Stimulated activated CD4-positive, alpha-beta T cell treated with anti-CD3 and anti-CD28 coated beads, TNF-alpha, amount 100 ng/mL, for 1 hour (primary cell): Measurements from ENCODE around the gene DNAJB7.
A peak's percentile ranks its signal among the peaks of the same experiment; 100 is the strongest.
"Not testable (repeated sequence)": the region's sequence is repeated elsewhere in the genome, so short reads cannot be mapped to it uniquely, and the experiment has no call there.

Experiments used
- DNase-seq, 3 donors: peaks; one replicate each; pipeline ENCODE4 v3.0.0-alpha.2; 2020; ENCODE audit warnings: low read depth in 3 of 3, low spot score in 1 of 3

The DNAJB7 gene

DNA sequence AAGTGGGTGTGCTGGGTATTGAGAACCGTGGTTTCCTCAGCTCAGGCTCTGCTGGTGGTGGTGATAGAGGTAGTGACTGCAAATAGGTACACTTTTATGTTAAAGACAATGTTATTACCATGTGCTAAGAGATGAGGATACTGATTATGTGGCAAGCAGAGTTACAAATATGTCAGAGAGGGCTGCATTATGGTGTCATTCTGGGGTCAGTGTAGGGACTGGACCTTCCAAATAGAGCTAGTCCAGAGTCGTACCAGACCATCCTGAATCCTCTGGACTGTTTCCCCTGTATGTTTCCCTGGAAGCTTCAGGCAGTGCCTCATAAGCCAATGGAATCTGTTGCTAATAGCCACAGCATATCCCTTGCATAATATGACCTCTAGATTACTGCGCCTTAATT is at the start of gene DNAJB7:
Gene DNAJB7 (minus strand): TSS at position 101 of the 400 bp plus-strand sequence. CDS start 119 bp downstream, outside the sequence.
- no peak for DNase-seq

- no peak for DNase-seq
These were observed 47.0 kb upstream of the DNAJB7 start for GRCh38 chr22:40908895-40909294.

DNA sequence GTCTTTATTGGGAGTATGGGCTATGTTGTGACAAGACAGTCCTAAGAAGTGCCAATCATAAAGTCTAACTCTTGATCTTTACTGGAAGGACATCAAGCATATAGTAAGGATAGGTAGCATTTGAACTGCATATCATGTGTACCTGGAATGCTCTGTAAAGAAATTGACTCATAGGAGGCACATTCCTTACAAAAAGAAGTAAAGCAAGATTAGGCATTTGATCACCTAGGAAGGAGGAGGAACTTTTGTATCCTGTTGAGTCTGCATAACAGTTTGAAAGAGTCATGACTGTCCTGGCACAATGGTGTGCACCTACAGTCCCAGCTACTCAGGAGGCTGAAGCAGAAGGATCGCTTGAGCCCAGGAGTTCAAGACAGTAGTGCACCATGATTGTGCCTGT is 42.2 kb upstream of the DNAJB7 start:
- DNase-seq, result no peak

DNA sequence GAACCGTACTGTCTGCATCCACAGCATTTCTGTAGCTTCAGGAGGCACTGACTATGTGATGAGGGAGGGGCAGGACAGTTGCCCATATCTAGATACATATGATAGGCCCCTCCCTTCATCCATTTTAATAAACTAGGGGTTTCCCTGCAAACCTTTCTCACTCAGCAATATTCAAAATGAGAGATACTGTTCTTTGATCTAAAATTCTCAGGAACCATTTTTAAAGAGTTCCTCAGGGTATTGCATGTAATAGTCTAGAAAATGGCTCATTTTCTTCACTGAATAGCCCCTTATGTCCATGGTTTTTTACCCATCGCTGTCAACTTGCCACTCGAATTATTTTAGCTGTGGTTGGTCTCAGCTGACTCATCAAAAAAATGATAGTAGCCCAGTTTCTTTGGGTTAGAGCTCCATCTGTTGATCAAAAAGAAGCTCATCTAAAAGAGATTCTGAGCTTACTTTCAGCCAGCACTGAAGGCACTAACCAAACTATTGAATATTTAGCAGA is 37.0 kb upstream of the DNAJB7 start:
- DNase-seq, result no peak

DNA sequence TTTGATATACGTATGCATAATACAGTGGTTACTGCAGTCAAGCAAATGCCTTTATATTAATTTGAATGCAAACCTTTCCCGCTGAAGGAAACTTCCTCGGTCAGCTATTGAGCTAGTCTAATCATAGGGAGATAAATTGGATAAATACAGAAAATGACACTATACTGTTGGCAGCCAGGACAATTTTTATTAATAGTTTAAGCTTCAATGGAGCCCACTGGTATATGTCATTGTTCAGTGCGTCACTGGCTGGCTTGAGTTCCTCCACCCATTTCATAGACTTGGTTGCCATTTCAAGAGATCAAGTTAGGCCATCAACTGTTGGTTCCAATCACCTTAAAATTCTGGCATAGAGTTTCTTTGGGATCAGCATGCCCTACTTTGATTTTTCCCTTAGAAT is 32.5 kb upstream of the DNAJB7 start:
- no peak for DNase-seq

- no peak for DNase-seq
These were observed 29.0 kb upstream of the DNAJB7 start for GRCh38 chr22:40890881-40891280.

- DNase-seq, result no peak
These were observed 27.2 kb upstream of the DNAJB7 start for GRCh38 chr22:40889116-40889515.

DNA sequence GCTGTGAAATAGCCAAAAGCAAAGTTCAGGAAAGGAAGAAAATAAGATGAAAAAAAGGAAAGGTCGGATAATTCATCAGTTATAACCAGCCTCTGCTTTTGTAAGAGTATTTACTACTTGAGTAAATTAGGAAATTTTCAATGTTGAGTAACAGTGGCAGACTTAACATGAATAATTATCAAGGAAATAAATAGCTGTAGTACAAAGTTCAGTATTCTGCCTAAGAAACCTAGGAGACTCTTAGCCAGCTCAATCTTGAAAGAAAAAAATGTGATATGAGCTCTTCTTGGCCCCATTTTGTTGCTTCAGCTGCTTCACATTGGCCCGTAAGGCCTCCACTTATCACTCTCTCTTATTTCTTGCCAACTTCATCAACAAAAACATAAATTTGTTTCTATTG is 17.0 kb upstream of the DNAJB7 start:
- DNase-seq, result no peak

GRCh38 chr22:40877488-40877887 is 15.6 kb upstream of the DNAJB7 start:
- no peak for DNase-seq

- DNase-seq, result no peak
These were observed 15.0 kb upstream of the DNAJB7 start for GRCh38 chr22:40876907-40877306.

DNA sequence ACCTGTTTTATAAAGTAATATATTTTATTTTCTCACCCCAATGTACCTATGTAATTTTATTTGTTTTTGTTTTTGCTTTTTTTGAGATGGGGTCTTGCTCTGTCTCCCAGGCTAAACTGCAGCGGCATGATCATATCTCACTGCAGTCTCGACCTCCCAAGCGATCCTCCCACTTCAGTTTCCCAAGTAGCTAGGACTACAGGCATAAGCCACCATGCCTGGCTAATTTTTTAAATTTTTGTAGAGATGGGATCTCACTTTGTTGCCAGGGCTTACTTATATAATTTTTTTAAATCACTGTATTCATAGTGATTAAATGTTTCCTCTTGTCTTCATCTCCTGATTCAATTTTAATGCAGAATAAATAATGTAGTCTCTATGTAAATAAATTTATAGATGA is 13.2 kb upstream of the DNAJB7 start:
- DNase-seq, result no peak

- no peak for DNase-seq
These were observed 12.1 kb upstream of the DNAJB7 start for GRCh38 chr22:40874016-40874415.

DNA sequence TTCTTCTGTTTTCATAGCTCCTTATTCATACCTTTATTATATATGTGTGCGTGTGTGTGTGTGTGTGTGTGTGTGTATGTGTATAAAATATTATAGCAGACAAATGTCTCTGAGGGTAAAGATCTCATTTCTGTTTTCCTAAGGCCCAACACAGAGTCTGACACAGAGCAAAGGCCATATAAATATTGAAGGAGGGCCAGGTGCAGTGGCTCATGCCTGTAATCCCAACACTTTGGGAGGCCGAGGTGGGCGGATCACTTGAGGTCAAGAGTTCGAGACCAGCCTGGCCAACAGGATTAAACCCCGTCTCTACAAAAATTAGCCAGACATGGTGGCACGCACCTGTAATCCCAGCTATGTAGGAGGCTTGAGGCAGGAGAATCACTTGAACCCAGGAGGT is 6.5 kb upstream of the DNAJB7 start:
- DNase-seq, result not testable (repeated sequence)

GRCh38 chr22:40867109-40867508 is 5.2 kb upstream of the DNAJB7 start:
- DNase-seq, result no peak

DNA sequence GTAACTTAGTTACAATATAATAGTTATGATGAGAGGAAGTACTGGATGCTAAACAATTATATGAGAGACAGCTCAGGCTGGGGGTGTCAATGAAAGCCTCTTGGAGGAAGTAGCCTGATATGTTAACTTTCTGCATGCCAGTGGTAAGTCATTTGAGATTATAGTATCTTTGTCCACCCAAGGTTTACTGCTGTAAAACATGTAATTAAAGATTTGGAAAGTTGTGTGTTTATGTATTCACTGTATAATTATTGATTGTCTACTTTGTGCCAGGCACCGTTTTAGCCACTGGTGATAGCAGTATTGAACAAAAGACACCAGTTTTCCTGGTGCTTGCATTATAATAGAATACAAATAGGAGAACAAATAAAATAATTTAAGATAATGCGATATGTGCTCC is 624 bp upstream of the DNAJB7 start:
- no peak for DNase-seq

DNA sequence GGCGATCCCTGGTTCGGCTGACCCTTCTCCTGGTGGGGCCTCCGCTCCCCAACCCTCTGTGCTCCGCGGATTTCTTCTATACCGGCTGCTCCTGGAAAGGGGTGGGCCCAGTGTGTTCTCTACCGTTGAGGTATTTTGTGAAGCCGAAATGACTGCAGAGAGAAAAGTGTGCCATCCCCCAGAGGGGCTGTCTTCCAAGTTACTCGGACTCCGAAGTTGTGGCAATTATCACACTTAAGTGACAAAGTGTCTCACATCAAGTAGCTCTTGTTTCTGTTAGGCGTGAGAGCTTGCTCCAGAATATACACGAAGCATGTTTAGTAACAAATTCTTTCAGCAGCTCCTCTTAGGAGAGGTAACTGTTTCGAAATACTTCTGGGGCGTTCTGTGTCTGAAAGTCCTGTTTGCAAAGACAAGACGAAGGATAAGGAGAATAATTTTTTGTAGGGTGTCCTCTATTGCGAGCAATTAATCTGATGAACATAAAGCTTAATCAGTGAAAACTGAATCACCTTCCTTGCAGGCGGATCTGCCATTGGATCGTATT is 4.5 kb downstream of the DNAJB7 start:
- no peak for DNase-seq

DNA sequence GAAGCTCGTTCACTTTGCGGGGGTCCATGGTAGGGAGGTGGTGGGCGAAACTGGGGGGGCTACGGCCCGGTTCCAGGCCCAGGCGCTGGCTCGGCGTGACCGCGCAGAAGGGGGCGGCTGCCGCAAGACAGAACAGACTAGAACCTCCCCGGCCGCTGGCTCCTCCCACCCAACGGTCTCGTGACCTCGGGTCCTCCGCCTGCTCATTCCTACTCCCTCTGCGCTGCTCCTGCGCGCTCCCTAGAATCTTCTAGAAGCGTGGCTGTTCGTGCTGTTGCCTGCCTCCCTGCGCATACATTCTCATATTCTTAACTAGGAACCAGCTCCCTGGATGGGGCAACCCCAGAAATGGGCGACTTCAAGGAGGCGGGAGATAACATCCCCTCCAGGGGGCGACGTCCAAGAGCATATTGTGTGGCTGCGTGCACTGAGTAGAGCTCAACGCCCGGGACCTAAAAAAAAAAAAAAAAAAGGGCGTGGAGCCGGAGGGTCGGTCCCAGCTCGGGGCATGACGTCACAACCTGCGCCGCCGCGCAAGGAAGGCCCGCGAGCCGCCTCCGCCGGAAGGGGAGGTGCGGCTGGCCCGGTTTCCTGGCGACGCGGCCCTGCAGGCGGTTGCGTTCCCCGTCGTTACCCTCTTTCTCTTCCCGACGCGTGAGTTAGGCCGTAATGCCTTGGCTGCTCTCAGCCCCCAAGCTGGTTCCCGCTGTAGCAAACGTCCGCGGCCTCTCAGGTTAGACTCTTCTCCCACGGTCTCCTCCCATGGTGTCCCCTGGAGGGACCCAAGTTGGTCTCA is 5.2 kb downstream of the DNAJB7 start, which contains the start of the genes ST13 and XPNPEP3:
Gene ST13 (minus strand): TSS at position 127 of the 796 bp plus-strand sequence. CDS start 99 bp downstream, at position 28.
Gene XPNPEP3 (plus strand): TSS at position 636 of the 796 bp plus-strand sequence. CDS start 34 bp downstream, at position 670.
- peak; percentile 88 to 96 (median 92) for DNase-seq

DNA sequence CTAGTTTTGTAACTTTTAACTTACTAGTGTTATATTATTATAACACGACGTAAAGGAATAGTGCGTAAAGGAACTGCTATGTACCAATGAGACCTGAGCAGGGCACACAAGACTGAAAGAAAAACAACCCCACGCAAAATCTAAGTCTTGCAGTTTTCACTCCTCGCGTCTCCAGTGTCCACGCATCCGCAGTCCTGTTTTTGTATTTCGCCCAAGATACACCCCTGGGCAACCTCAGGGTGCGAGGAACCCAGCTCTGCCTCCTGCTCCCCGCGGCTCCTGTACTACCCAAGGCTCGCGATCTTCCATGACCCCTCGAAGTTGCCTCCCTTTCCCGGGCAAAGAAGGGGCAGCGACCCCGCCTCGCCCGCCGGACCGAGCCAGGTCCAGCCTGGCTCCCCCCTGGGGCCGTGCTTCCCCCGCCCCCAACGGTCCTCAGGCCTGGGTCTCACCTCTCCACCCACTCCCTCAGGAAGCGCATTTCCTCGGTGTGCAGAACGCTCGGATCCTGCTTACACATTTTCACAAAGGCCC is 5.9 kb downstream of the DNAJB7 start:
- DNase-seq, result no peak

DNA sequence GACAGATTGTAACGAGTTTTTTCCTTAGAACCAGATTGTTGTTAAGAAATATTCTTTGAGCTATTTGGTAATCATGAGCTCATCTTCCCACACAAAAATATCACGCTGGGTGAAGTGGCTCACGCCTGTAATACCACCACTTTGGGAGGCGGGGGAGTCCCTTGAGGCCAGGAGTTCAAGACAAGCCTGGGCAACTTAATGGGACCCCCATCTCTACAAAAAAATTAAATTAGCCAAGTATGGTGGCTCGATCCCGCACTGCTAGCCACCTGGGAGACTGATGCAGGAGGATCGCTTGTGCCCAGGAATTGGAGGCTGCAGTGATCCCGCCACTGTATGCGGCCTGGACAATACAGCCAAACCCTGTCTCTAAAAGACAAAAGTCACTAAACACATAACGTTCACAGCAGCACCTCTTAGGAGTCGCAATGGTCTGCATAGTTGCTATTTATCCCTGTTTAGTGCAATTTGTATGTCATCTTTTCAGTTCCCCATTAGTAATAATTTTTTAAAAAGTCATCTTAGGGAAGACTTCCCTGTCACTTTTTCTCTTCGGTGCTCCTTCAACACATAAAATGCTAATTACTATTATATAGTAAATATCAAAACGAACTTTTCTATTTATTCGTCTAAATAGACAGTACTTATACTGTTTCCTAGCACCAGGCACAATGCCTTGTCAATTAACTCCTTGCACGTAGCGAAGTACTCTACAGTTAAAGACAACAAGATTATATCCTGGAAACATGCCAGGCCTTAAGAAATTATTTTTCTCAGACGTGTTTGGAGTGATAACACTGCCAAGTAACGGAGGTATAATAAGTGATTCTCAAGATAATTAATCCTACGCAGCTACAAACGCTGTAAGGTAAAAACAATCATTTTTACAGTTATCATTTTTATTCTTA is 6.6 kb downstream of the DNAJB7 start:
- no peak for DNase-seq

DNA sequence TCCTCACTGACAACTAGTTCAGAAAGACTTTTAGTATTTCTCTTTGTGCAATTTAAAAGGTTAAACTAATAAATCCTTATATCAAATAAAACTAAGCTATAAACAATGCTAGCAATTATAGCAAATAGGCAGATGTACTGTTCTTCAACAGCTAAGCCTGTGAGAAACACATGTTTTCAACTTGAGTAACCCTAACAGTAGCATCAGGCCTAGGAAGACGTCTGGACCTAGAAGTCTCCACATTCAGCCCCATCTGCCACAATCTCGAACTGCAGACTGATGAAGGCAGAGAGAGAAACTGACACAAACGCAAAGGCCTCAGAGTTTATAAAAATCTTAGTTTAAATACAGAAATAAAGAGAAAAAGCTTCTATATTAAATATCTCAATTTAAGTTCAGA is 8.0 kb downstream of the DNAJB7 start:
- no peak for DNase-seq

GRCh38 chr22:40853333-40853732 is 8.6 kb downstream of the DNAJB7 start:
- no peak for DNase-seq
